Endothelial cell of hepatic sinusoid (primary cell): ENCODE data around the gene OR4F16.
"Not testable (repeated sequence)": the region's sequence is repeated elsewhere in the genome, so short reads cannot be mapped to it uniquely, and the experiment has no call there.

Experiments used
- in situ Hi-C: cut with HindIII; loops from 2 replicates; pipeline ENCODE4 v1.10.0; 2017; ENCODE audit warnings: low sequenced_read_pairs

The OR4F16 gene

GRCh38 chr1:686554-686953 is at the start of gene OR4F16:
Gene OR4F16 (minus strand): TSS chr1:686654. CDS start chr1:686654, 0 bp downstream.
- in situ Hi-C loops: not testable (repeated sequence)

- in situ Hi-C loops: not testable (repeated sequence)
Measured at GRCh38 chr1:733649-734048, 47.2 kb upstream of the OR4F16 start.

GRCh38 chr1:727040-727439 is 40.6 kb upstream of the OR4F16 start:
- in situ Hi-C loops: not testable (repeated sequence)
